C4-2B (cell line): Measurements from ENCODE around the gene C2CD2L.

Experiments
- H3K27ac ChIP-seq: fragments of 450-650 bp; 2 replicates; pipeline ENCODE4 v1.5.1; 2017
- ZFX ChIP-seq: fragments of 450-650 bp; IDR thresholded peaks from 2 replicates; pipeline ENCODE4 v1.6.1; 2017
- TF ChIP-seq, protein P1 (sequence below): fragments of 450-650 bp; conservative IDR thresholded peaks from 2 replicates; pipeline ENCODE4 v1.5.1; 2017; ENCODE audit warnings: mild to moderate bottlenecking

The C2CD2L gene

DNA sequence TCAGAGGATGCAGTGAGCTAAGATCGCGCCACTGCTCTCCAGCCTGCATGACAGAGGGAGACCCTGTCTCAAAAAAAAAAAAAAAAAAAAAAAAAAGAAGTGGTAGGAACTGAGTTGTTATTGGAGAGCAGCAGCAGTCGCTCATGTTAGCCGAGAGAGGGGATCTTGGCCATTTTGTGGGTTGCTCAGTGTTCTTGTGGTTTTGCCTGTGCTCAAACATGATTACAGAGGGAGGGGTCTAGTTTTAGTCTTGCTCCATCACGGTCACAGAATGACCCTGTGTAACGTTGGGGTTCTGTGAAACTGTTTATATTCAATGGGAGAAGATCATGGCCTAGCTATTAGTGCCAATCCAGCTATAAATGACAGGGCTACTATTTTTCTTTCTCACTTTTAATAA is 7.4 kb upstream of the C2CD2L start:
- no peak for TF ChIP-seq ZFX
- TF ChIP-seq, protein P1, sequence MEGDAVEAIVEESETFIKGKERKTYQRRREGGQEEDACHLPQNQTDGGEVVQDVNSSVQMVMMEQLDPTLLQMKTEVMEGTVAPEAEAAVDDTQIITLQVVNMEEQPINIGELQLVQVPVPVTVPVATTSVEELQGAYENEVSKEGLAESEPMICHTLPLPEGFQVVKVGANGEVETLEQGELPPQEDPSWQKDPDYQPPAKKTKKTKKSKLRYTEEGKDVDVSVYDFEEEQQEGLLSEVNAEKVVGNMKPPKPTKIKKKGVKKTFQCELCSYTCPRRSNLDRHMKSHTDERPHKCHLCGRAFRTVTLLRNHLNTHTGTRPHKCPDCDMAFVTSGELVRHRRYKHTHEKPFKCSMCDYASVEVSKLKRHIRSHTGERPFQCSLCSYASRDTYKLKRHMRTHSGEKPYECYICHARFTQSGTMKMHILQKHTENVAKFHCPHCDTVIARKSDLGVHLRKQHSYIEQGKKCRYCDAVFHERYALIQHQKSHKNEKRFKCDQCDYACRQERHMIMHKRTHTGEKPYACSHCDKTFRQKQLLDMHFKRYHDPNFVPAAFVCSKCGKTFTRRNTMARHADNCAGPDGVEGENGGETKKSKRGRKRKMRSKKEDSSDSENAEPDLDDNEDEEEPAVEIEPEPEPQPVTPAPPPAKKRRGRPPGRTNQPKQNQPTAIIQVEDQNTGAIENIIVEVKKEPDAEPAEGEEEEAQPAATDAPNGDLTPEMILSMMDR, result no peak
- no peak overlapping the region for H3K27ac ChIP-seq

DNA sequence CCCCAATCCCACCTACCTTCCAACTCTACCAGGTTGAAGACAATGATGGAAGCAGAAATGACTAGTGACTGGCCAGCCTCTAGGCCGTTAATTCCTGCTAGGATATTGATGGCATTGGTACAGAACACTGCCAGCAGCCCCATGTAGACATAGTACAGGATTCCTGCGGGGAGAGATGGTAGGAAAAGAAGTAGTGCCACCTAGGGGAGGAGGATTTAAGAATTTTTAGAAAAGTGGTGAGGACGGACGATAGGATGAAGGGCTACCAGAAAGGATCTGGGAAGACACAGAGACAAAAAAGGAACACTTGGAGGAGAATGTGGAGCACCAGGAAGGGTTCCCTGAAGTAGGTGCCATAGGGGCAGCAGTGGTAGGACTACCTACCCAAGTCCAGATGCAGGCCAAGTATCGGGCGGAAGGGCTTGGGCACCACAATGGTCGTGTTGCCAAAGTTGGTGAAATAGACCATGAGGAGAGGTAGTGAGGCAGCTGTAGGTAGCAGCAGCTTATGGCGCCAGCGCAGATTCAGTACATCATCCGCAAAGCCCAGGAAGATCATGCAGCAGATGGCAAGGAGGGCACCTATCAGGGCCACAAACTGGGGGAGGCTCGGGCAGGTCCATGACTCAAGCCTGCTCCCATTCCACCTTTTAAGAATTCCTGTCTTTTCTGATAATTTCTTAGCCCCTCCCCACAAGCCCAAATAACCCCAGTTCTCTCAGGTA is 6.7 kb upstream of the C2CD2L start:
- no peak for TF ChIP-seq ZFX
- TF ChIP-seq, protein P1, result peak; percentile 83
- peak overlapping the region; percentile 93 for H3K27ac ChIP-seq

DNA sequence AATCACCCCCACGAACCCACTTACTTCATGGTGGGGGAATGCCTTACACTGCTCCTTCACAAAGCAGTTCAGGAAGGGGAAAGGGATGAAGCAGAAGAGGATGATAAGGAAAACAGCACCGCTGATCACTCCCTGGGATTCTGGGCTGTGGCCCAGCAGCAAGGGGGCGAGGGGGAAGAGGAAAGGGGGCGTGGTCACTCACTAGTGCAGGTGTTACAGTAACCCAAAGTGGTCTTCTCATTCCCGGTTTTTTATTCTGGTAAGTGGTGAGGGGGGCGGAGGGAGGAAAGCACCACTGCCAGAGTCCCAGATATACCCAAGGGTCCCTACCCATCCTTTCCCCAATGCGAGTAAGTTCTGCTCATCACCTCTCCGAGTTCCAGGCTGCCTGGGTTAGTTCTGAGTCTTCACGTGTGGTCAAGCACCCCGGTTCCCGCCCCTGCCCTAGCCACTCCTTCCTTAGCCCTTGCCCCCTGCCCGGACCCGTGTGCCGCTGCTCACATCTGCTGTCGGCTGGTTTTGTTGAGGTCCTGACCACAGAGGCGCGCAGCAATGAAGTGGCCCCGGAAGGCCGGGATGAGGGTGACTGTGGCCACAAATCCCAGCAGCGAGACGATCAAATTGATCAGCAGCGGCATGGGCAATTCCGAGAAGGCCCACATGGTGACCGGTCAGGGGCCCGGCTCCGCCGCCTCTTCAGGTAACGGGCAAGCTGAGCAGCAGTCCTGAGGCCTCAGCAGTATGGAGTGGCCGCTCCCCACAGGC is 6.0 kb upstream of the C2CD2L start:
- peak overlapping the region; percentile 93 for H3K27ac ChIP-seq
- peak; percentile 72; the same call in 1 of the 2 replicates for TF ChIP-seq ZFX
- TF ChIP-seq, protein P1, result no peak

DNA sequence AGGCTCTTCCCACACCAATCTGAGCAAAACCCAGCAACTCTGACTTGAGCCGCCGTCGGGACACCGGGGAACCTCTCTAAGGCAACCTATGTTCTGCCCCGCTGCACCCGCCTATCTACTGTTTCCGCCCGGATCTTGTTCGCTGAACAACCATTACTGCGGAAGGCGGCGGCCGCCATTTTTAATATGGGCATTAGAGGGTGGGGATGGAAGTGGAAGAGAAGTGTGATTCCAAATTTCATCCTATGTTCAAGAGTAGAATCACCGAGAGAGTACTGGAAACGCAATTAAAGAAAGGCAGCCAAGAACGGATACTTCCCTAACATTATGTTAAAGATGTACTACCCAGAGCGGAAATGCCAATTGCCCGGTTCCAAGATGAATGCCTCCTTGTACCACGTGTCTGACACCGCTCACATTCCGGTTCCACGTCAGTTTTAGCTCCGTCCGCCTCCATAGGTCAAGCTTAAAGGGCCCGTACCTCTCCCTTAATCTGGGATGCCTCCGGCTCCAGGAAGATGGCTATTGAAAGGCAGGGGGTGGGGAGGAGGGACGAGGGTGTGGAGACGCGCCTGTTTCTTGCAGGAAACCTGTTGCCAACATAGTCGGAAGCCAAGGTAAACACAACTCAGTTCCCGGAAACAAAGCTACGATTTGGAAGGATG is 5.3 kb upstream of the C2CD2L start, which contains the start of gene DPAGT1:
TSS of gene DPAGT1 (minus strand) at position 95 of the 665 bp plus-strand sequence. CDS start 198 bp downstream, outside the sequence.
- TF ChIP-seq ZFX, result no peak
- TF ChIP-seq, protein P1, result no peak

DNA sequence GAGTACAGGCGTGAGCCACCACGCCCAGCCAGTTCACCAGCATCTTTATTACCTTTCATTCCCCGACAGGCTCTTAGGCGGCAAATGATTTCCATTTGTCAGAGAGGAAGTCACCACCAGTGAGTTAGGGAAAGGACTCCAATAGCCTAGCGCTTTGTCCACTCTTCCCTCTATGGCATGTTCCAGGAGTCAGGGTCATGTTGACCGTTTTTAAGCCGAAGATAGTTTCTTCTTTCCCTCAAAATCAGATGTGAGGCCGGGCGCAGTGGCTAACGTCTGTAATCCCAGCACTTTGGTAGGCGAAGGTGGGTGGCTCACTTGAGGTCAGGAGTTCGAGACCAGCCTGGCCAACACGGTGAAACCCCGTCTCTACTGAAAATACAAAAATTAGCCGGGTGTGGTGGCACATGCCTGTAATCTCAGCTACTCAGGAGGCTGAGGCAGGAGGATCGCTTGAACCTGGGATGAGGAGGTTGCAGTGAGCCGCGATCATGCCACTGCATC is 3.9 kb upstream of the C2CD2L start:
- H3K27ac ChIP-seq, result peak overlapping the region; percentile 93

More for the DNA sequence above, 5.3 kb upstream of the C2CD2L start, which contains the start of gene DPAGT1:
- peak within 1 kb of the TSS; percentile 93 for H3K27ac ChIP-seq

DNA sequence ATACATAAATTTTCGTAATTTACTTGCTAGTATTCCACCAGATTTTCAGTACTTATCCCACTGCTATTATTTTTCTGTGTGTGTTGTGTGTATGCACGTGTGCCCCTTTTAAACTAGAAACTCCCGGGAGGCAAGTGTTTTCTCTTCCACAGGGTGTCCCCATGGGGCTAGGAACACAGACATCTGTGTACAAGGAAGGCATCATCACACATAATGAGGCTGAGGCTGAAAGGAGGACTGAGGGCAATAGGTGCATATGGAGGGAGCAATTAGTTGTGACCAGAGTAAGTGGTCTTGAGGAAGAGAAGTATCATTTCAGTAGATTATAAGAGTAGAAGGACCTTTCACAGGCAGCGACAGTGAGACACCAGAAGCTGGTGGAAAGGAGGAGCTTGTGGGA is 3.4 kb upstream of the C2CD2L start:
- H3K27ac ChIP-seq, result peak overlapping the region; percentile 93
- no peak for TF ChIP-seq ZFX
- TF ChIP-seq, protein P1, result no peak

DNA sequence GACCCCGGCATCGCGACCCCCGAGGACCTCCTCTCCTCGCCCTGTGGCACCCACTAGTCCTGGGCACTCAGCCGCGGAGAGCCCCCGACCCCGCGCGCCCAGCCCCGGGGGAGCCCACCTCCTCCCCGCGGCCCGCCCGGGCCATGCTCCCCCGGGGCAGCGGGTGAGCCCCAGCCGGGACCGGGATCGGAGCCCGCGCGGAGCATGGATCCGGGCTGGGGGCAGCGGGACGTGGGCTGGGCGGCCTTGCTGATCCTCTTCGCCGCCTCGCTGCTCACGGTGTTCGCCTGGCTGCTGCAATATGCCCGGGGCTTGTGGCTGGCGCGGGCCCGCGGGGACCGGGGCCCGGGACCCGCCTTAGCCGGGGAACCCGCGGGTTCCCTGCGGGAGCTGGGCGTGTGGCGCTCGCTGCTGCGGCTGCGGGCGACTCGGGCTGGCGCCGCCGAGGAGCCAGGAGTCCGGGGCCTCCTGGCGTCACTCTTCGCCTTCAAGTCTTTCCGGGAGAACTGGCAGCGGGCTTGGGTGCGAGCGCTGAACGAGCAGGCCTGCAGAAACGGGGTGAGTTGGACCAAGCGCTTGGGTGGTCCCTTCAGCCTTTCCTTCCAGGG is 498 bp downstream of the C2CD2L start:
- peak; percentile 69; the same call in 1 of the 2 replicates for TF ChIP-seq ZFX
- TF ChIP-seq, protein P1, result no peak
- H3K27ac ChIP-seq, result peak overlapping the region; percentile 90
